K562 (cell line): ENCODE measurements around the gene PCDH9.

Experiments used
- ARID2 ChIP-seq: fragments of 450-650 bp; IDR thresholded peaks from 2 replicates; pipeline ENCODE4 v1.6.1; 2017; ENCODE audit warnings: antibody characterized with exemption, mild to moderate bottlenecking
- BRCA1 ChIP-seq, 2 experiments: fragments of 450-650 bp in 1 of 2; sonication (generic) in 1 of 2; formaldehyde crosslinking in 1 of 2; IDR thresholded peaks; 2 replicates each; pipeline versions ENCODE4 v1.5.0 to v1.6.1; 2017 to 2020; ENCODE audit warnings: mild to moderate bottlenecking in 1 of 2, missing genetic modification reagents in 1 of 2
- ELF4 ChIP-seq: fragments of 450-650 bp; formaldehyde crosslinking; IDR thresholded peaks from 2 replicates; pipeline ENCODE4 v1.4.0; 2022; ENCODE audit warnings: missing genetic modification characterization
- JUNB ChIP-seq: fragments of 450-650 bp; formaldehyde crosslinking; conservative IDR thresholded peaks from 2 replicates; pipeline ENCODE4 v1.4.0; 2020; ENCODE audit warnings: mild to moderate bottlenecking
- JUND ChIP-seq, 2 experiments: IDR thresholded peaks; 2 replicates in 1 of 2; 3 replicates in 1 of 2; pipeline ENCODE4 v1.6.1; 2011; ENCODE audit warnings: borderline replicate concordance in 2 of 2, low read depth in 2 of 2, low read length in 2 of 2, improper control_type of control experiment in 1 of 2, missing biosample characterization in 1 of 2, missing genetic modification characterization in 1 of 2, missing genetic modification reagents in 1 of 2
- KDM1A ChIP-seq, 2 experiments: fragments of 450-650 bp; IDR thresholded peaks; 2 replicates each; pipeline ENCODE4 v1.6.1; 2016; ENCODE audit warnings: mild to moderate bottlenecking in 2 of 2
- MEF2A ChIP-seq: IDR thresholded peaks from 2 replicates; pipeline ENCODE4 v1.6.1; 2011; ENCODE audit warnings: low read depth, mild to moderate bottlenecking, low read length, moderate library complexity; ENCODE audit not compliant: control insufficient read depth
- POLR2H ChIP-seq: IDR thresholded peaks from 2 replicates; pipeline ENCODE4 v1.6.1; 2016; ENCODE audit warnings: missing genetic modification characterization, low read depth, mild to moderate bottlenecking, control low read depth, missing compliant biosample characterization, moderate library complexity
- ZNF165 ChIP-seq: fragments of 250-450 bp; sonication (Bioruptor Pico); IDR thresholded peaks from 2 replicates; pipeline ENCODE4 v1.4.0; 2020; ENCODE audit warnings: borderline replicate concordance
- TF ChIP-seq, protein P1 (sequence below): sonication (generic); formaldehyde crosslinking; IDR thresholded peaks from 2 replicates; pipeline ENCODE4 v1.9.0; 2022; ENCODE audit warnings: mild to moderate bottlenecking, missing genetic modification reagents
- TF ChIP-seq, protein P2 (sequence below), 3 experiments: IDR thresholded peaks in 2 of 3; conservative IDR thresholded peaks in 1 of 3; 2 replicates each; pipeline ENCODE4 v1.5.1; 2011 to 2012; ENCODE audit warnings: low read length in 3 of 3, mild to moderate bottlenecking in 3 of 3, control low read depth in 2 of 3, improper control_type of control experiment in 1 of 3, inconsistent platforms in 1 of 3, low read depth in 1 of 3, mixed read lengths in 1 of 3, moderate library complexity in 1 of 3; ENCODE audit not compliant: insufficient read depth in 2 of 3
- TF ChIP-seq, protein P3 (sequence below): sonication (generic); formaldehyde crosslinking; IDR thresholded peaks from 2 replicates; pipeline ENCODE4 v1.8.0; 2023; ENCODE audit warnings: mild to moderate bottlenecking, missing genetic modification reagents

DNA sequence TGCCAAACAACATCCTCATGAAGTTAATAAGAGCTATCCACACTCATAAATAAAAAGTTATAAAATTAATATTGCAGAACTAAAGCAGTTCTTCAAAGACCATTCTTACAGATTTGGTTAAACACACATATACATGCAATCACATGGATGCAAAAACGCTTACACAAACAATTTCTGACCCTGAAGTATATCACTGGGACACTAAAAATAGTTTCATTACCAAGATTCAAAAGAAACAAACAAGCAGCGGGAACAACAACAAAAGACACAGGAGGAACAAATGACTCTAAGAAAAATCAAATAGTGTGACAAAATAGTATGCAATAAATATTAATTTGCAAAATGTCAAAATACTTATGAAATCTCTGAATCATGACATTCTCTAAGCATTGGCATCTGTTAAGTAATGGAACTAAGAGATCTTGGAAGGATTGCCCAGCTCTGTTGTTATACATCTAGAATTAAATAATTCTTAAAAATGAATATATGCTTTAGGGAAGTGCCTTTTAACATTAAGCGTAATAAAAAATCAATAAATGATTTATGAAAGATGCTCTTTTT is 132.2 kb downstream of the PCDH9 start:
- TF ChIP-seq BRCA1 (IDR thresholded peaks at IDR 0.05), result no peak
- TF ChIP-seq BRCA1 (CRISPR knock-in tag; IDR thresholded peaks at IDR 0.05), result no peak
- no peak for TF ChIP-seq ZNF165
- no peak for TF ChIP-seq JUNB (CRISPR knock-in tag)
- TF ChIP-seq MEF2A, result no peak
- TF ChIP-seq JUND (IDR thresholded peaks at IDR 0.05; ENCODE audit: borderline replicate concordance, low read depth, low read length), result no peak
- no peak for TF ChIP-seq JUND (tag; IDR thresholded peaks at IDR 0.05; ENCODE audit: borderline replicate concordance, low read depth, low read length)
- TF ChIP-seq, protein P1, sequence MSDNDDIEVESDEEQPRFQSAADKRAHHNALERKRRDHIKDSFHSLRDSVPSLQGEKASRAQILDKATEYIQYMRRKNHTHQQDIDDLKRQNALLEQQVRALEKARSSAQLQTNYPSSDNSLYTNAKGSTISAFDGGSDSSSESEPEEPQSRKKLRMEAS (CRISPR knock-in tag), result no peak
- TF ChIP-seq POLR2H (tag), result no peak
- no peak for TF ChIP-seq ARID2
- TF ChIP-seq, protein P2, sequence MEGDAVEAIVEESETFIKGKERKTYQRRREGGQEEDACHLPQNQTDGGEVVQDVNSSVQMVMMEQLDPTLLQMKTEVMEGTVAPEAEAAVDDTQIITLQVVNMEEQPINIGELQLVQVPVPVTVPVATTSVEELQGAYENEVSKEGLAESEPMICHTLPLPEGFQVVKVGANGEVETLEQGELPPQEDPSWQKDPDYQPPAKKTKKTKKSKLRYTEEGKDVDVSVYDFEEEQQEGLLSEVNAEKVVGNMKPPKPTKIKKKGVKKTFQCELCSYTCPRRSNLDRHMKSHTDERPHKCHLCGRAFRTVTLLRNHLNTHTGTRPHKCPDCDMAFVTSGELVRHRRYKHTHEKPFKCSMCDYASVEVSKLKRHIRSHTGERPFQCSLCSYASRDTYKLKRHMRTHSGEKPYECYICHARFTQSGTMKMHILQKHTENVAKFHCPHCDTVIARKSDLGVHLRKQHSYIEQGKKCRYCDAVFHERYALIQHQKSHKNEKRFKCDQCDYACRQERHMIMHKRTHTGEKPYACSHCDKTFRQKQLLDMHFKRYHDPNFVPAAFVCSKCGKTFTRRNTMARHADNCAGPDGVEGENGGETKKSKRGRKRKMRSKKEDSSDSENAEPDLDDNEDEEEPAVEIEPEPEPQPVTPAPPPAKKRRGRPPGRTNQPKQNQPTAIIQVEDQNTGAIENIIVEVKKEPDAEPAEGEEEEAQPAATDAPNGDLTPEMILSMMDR (IDR thresholded peaks at IDR 0.05 in 2 of 3, conservative IDR thresholded peaks at IDR 0.05 in 1 of 3; ENCODE audit: insufficient read depth in 2 of 3, low read depth in 1 of 3, low read length in 3 of 3), result no peak
- TF ChIP-seq ELF4 (CRISPR knock-in tag), result no peak
- TF ChIP-seq KDM1A (IDR thresholded peaks at IDR 0.05), result no peak
- TF ChIP-seq, protein P3, sequence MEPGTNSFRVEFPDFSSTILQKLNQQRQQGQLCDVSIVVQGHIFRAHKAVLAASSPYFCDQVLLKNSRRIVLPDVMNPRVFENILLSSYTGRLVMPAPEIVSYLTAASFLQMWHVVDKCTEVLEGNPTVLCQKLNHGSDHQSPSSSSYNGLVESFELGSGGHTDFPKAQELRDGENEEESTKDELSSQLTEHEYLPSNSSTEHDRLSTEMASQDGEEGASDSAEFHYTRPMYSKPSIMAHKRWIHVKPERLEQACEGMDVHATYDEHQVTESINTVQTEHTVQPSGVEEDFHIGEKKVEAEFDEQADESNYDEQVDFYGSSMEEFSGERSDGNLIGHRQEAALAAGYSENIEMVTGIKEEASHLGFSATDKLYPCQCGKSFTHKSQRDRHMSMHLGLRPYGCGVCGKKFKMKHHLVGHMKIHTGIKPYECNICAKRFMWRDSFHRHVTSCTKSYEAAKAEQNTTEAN (CRISPR knock-in tag), result no peak
